Testis (tissue), 2 donors: Measurements from ENCODE around the gene WDR91.

Experiments
- CTCF ChIP-seq, 3 experiments: fragments of 450-650 bp in 2 of 3; fragments of 200-600 bp in 1 of 3; sonication (generic) in 1 of 3; IDR thresholded peaks; one replicate each; pipeline ENCODE4 v1.5.1; 2016 to 2019; ENCODE audit warnings: antibody characterized with exemption in 3 of 3, mild to moderate bottlenecking in 2 of 3, moderate library complexity in 1 of 3
- POLR2A ChIP-seq: fragments of 450-650 bp; IDR thresholded peaks from one replicate; pipeline ENCODE4 v1.6.1; 2017; ENCODE audit warnings: antibody characterized with exemption, mild to moderate bottlenecking, moderate library complexity

- TF ChIP-seq POLR2A (no peak), CTCF (IDR thresholded peaks at IDR 0.05) (no peak)
Observed at GRCh38 chr7:135193615-135194081, 17.7 kb downstream of the WDR91 start.
